B cell (primary cell): ENCODE measurements around the gene CDKN1A. TPM values are rescaled to one million over a fixed set of nuclear protein-coding genes. Genes with fewer than 3 reads are reported as not detected.

Experiments used
- ATAC-seq: fragments of 200-7000 bp; cut with Tn5 transposase; one replicate; pipeline ENCODE4 v1.10.0; 2021; ENCODE audit warnings: low read depth, mild to moderate bottlenecking, moderate number of reproducible peaks, moderate library complexity
- CTCF ChIA-PET: fragments of 350-600 bp; sonication (Branson Sonifier 250); formaldehyde crosslinking; loops from one replicate; lab custom pipeline; 2021; ENCODE audit warnings: antibody characterized with exemption, inconsistent platforms; lab: Charles Lee
- POLR2A ChIA-PET: fragments of 350-600 bp; sonication (Branson Sonifier 250); formaldehyde crosslinking; loops from one replicate; lab custom pipeline; 2021; ENCODE audit warnings: antibody characterized with exemption; lab: Charles Lee
- DNase-seq: peaks from one replicate; pipeline ENCODE4 v3.0.0; 2013
- H2AFZ ChIP-seq: 2 replicates; pipeline ENCODE4 v1.6.1; 2012; ENCODE audit warnings: mild to moderate bottlenecking, low read depth, low read length; ENCODE audit not compliant: insufficient read depth, poor library complexity, severe bottlenecking
- H3K27ac ChIP-seq, 2 donors: 1 replicate in 1 of 2; 2 replicates in 1 of 2; pipeline ENCODE4 v1.5.1; 2012 to 2013; ENCODE audit warnings: low read length in 2 of 2, mild to moderate bottlenecking in 2 of 2, moderate library complexity in 1 of 2
- H3K27me3 ChIP-seq, 4 experiments: fragments of 200-600 bp in 1 of 4; sonication (generic) in 1 of 4; replicated peaks in 1 of 4; 1 replicate in 2 of 4; 2 replicates in 2 of 4; pipeline versions ENCODE4 v1.6.1 to v1.7.0; 2013 to 2016; ENCODE audit warnings: low read length in 3 of 4, mild to moderate bottlenecking in 2 of 4, mixed read lengths in 1 of 4, moderate library complexity in 1 of 4; ENCODE audit not compliant: insufficient read depth in 4 of 4, control insufficient read depth in 3 of 4; ENCODE audit errors: control extremely low read depth in 1 of 4
- H3K36me3 ChIP-seq, 2 experiments: replicated peaks in 1 of 2; 1 replicate in 1 of 2; 2 replicates in 1 of 2; pipeline versions ENCODE4 v1.6.1 to v1.7.1; 2013; ENCODE audit warnings: low read length in 1 of 2; ENCODE audit not compliant: insufficient read depth in 2 of 2, control insufficient read depth in 1 of 2; ENCODE audit errors: control extremely low read depth in 1 of 2, extremely low read depth in 1 of 2
- H3K4me1 ChIP-seq, 2 donors: fragments of 200-600 bp in 1 of 2; sonication (generic) in 1 of 2; 1 replicate in 1 of 2; 2 replicates in 1 of 2; pipeline versions ENCODE4 v1.5.1 to v1.6.1; 2013 to 2017; ENCODE audit warnings: low read length in 2 of 2; ENCODE audit not compliant: control insufficient read depth in 2 of 2, insufficient read depth in 2 of 2
- H3K4me2 ChIP-seq: replicated peaks from 2 replicates; pipeline ENCODE3; 2012; ENCODE audit warnings: mild to moderate bottlenecking, low read depth, low read length; ENCODE audit not compliant: poor library complexity, severe bottlenecking
- H3K4me3 ChIP-seq, 5 experiments: fragments of 200-600 bp in 1 of 5; sonication (generic) in 1 of 5; 1 replicate in 3 of 5; 2 replicates in 2 of 5; pipeline versions ENCODE4 v1.5.1 to v1.7.0; 2011 to 2016; ENCODE audit warnings: low read length in 4 of 5, mild to moderate bottlenecking in 4 of 5, low read depth in 2 of 5, control low read depth in 1 of 5, moderate library complexity in 1 of 5; ENCODE audit not compliant: insufficient read depth in 1 of 5; ENCODE audit errors: control extremely low read depth in 1 of 5, extremely low read depth in 1 of 5
- H3K79me2 ChIP-seq: fragments of 200-600 bp; sonication (generic); one replicate; pipeline ENCODE4 v1.6.0; 2016; ENCODE audit warnings: low read length; ENCODE audit not compliant: control insufficient read depth, insufficient read depth
- H3K9ac ChIP-seq: fragments of 200-600 bp; sonication (generic); 2 replicates; pipeline ENCODE4 v1.6.1; 2017; ENCODE audit warnings: mild to moderate bottlenecking, low read length, moderate library complexity
- H3K9me3 ChIP-seq, 3 donors: one replicate each; pipeline versions ENCODE4 v1.6.1 to v1.7.1; 2013; ENCODE audit warnings: low read length in 2 of 3; ENCODE audit not compliant: control insufficient read depth in 2 of 3, insufficient read depth in 1 of 3; ENCODE audit errors: control extremely low read depth in 1 of 3
- H4K20me1 ChIP-seq: 2 replicates; pipeline ENCODE4 v1.6.0; 2012; ENCODE audit warnings: mild to moderate bottlenecking, low read length; ENCODE audit not compliant: insufficient read depth, control insufficient read depth, poor library complexity, severe bottlenecking
- H3K27ac Mint-ChIP-seq: one replicate; pipeline ENCODE4 v1.8.0; 2021; ENCODE audit warnings: mixed read lengths
- H3K27me3 Mint-ChIP-seq: one replicate; pipeline ENCODE4 v1.8.0; 2021; ENCODE audit warnings: mixed read lengths
- H3K4me1 Mint-ChIP-seq: one replicate; pipeline ENCODE4 v1.8.0; 2021; ENCODE audit warnings: mixed read lengths
- H3K4me3 Mint-ChIP-seq: one replicate; pipeline ENCODE4 v1.8.0; 2021; ENCODE audit warnings: mixed read lengths
- H3K9me3 Mint-ChIP-seq: one replicate; pipeline ENCODE4 v1.8.0; 2022; ENCODE audit warnings: mixed read lengths; ENCODE audit not compliant: insufficient read depth
- EZH2 ChIP-seq: IDR thresholded peaks from 2 replicates; pipeline ENCODE4 v1.6.1; 2012; ENCODE audit warnings: borderline replicate concordance, low read depth, mild to moderate bottlenecking, moderate library complexity, low read length; ENCODE audit not compliant: insufficient read depth, poor library complexity, severe bottlenecking
- WGBS: methylation state at CpG from one replicate; pipeline ENCODE4 v1.1.5; 2013; ENCODE audit warnings: missing lambda C conversion rate; ENCODE audit not compliant: insufficient coverage; 5-methylcytosine and 5-hydroxymethylcytosine counted together
- intact Hi-C: fragments of 100-400 bp; cut with micrococcal nuclease; formaldehyde crosslinking; loops from one replicate; pipeline ENCODE4 v1.10.0; 2022
- polyA plus RNA-seq: library from polyadenylated mRNA; depleted of rRNA; stranded (reverse); fragments of >200 nt; gene quantifications from 2 replicates; pipeline ENCODE4 v1.2.3, GENCODE V29; 2012
- total RNA-seq, 2 donors: library from RNA; stranded (reverse); fragments of 120-200 nt in 1 of 2; gene quantifications; 1 replicate in 1 of 2; 2 replicates in 1 of 2; pipeline versions ENCODE4 v1.2.3 to v1.2.4, GENCODE V29; 2013 to 2022
- TF ChIP-seq, protein P1 (sequence below): fragments of 200-600 bp; IDR thresholded peaks from one replicate; pipeline ENCODE4 v1.8.0; 2022; ENCODE audit warnings: antibody characterized with exemption, mild to moderate bottlenecking

CDKN1A gene
- total and polyA plus RNA-seq, 2 donors (not counting 1 experiment from before 2014, with no cell fraction given), result 45.5 to 352 TPM

DNA sequence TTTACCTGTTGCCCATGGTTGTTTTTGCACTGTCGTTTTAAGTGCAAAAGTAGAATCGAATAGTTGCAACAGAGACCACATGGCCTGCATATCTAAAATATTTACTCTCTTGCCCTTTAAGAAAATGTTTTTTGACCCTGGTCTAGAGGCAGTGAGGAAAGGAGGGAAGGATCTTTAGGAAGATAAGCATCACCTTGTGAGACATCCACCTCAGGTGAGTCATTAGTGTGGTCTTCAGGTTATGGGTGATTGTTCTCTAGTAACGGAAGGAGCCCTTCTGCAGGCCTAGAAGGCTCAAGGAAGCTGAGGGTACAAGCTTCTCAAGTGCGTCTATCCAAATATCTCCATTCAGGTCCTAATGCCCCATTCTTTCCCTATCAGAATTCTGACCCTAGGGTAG, 12.5 kb downstream of the CDKN1A start:
- Mint-ChIP-seq H3K4me1 (peaks cover 81% of the 10 kb centered on the region), H3K27ac (peak overlapping the region; percentile 97), H3K27me3 (no peaks in the 10 kb centered on the region), H3K9me3 (no peaks in the 10 kb centered on the region), H3K4me3 (peak overlapping the region; percentile 40)
- no peak for ATAC-seq
- WGBS, result 100% methylated on average over 1 of the region's 4 CpGs
- Histone ChIP-seq H3K4me1 (peaks cover 81 to 87% of the 10 kb centered on the region in 2 donors), H2AFZ (no peak overlapping the region), H3K9ac (no peak overlapping the region), H3K4me3 (no peak overlapping the region), H3K79me2 (peaks cover 11% of the 10 kb centered on the region), H3K27ac (peak overlapping the region; percentile 90 to 96), H3K27me3 (no peaks in the 10 kb centered on the region), H3K9me3 (no peaks in the 10 kb centered on the region), H4K20me1 (no peaks in the 10 kb centered on the region), H3K36me3 (peaks cover 0 to 16% of the 10 kb centered on the region in 2 experiments), H3K4me2 (peak overlapping the region; percentile 66)
- TF ChIP-seq, protein P1, sequence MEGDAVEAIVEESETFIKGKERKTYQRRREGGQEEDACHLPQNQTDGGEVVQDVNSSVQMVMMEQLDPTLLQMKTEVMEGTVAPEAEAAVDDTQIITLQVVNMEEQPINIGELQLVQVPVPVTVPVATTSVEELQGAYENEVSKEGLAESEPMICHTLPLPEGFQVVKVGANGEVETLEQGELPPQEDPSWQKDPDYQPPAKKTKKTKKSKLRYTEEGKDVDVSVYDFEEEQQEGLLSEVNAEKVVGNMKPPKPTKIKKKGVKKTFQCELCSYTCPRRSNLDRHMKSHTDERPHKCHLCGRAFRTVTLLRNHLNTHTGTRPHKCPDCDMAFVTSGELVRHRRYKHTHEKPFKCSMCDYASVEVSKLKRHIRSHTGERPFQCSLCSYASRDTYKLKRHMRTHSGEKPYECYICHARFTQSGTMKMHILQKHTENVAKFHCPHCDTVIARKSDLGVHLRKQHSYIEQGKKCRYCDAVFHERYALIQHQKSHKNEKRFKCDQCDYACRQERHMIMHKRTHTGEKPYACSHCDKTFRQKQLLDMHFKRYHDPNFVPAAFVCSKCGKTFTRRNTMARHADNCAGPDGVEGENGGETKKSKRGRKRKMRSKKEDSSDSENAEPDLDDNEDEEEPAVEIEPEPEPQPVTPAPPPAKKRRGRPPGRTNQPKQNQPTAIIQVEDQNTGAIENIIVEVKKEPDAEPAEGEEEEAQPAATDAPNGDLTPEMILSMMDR, result no peak
- TF ChIP-seq EZH2, result no peak
- intact Hi-C loops, result loop anchor here (5.0 kb wide), 1 partner anchor 389 kb away; no protein-coding TSS in a partner anchor
- no peak for DNase-seq
- ChIA-PET CTCF (interaction anchor here (0.8 to 4.9 kb wide), 4 partner anchors 9 to 76 kb away, joined by 4 to 37 read pairs (median 8); no protein-coding TSS in a partner anchor), POLR2A (interaction anchor here (0.9 to 1.5 kb wide), 3 partner anchors 9 to 12 kb away, joined by 3 to 12 read pairs (median 4); partner anchors contain the start of gene CDKN1A)

DNA sequence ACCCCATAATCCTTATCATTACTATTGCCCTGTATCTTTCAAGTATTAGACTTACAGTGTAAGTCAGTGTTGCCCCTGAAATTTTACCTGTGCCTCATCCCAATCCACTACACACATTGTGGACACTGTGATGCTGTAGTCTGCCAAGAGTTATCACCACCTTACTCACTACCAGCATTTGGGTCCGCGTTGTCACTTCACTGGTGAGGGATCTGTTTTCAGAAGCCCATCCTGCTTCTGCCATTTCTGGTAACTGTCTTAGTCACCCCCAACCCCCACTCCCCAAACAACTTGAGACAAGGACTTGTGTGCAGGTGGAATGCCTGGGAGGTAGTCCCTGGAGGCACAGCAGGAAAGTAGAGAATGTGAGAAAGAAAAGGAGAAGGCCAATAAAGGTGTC, 13.1 kb downstream of the CDKN1A start:
- DNase-seq, result no peak
- POLR2A ChIA-PET, result interaction anchor here (0.9 to 1.5 kb wide), 4 partner anchors 9 to 63 kb away, joined by 3 to 9 read pairs (median 4); partner anchors contain the start of gene CDKN1A
- H3K27ac Mint-ChIP-seq, result peak overlapping the region; percentile 97
- H2AFZ ChIP-seq, result no peak overlapping the region
- H3K4me1 ChIP-seq, result peaks cover 78 to 82% of the 10 kb centered on the region in 2 donors
- no peaks in the 10 kb centered on the region for H4K20me1 ChIP-seq
- TF ChIP-seq, protein P1, result no peak
- TF ChIP-seq EZH2, result no peak
- H3K27ac ChIP-seq, result peak overlapping the region; percentile 90 to 96
- peak overlapping the region in 1 of 5 experiments; percentile 5 for H3K4me3 ChIP-seq
- H3K36me3 ChIP-seq, result peaks cover 0 to 10% of the 10 kb centered on the region in 2 experiments
- H3K9ac ChIP-seq, result peak overlapping the region; percentile 36
- intact Hi-C loops, result loop anchor here (1.0 to 5.0 kb wide), 2 partner anchors 8 to 389 kb away; no protein-coding TSS in a partner anchor
- H3K79me2 ChIP-seq, result peaks cover 5% of the 10 kb centered on the region
- WGBS, result 92% methylated on average over 2 of the region's 2 CpGs
- no peaks in the 10 kb centered on the region for H3K9me3 ChIP-seq
- ATAC-seq, result no peak
- H3K4me3 Mint-ChIP-seq, result peak overlapping the region; percentile 40
- peak overlapping the region; percentile 66 for H3K4me2 ChIP-seq
- no peaks in the 10 kb centered on the region for H3K27me3 ChIP-seq
- no peaks in the 10 kb centered on the region for H3K9me3 Mint-ChIP-seq
- peaks cover 81% of the 10 kb centered on the region for H3K4me1 Mint-ChIP-seq
- H3K27me3 Mint-ChIP-seq, result no peaks in the 10 kb centered on the region
- CTCF ChIA-PET, result interaction anchor here (1.4 to 4.9 kb wide), 3 partner anchors 10 to 68 kb away, joined by 13 to 37 read pairs (median 17); no protein-coding TSS in a partner anchor
